ENCODE data around the gene DMP1.
"Not testable (repeated sequence)": the region's sequence is repeated elsewhere in the genome, so short reads cannot be mapped to it uniquely, and the experiment has no call there.

DMP1 gene

DNA sequence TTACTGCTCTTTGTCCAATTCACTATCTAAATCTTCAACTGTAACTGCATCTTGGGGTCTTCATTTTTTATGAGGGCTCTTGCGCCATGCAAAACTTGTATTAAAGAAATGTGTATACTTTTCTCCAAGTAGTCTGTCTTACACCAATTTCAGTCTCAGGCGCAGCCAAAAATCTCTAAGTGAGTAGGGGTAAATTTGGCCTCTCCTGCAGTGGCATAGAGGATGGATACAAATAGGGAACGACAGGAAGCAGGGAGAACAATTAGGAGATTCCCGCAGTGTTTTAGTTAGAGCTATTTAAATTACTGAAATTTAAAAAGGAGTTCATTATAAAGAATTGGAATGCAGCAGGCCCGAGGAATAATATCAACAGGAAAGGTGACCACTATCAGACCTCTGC lies 30.2 kb downstream of the DMP1 start:
- no peak for DNase-seq (ENCODE audit: low read depth)

DNA sequence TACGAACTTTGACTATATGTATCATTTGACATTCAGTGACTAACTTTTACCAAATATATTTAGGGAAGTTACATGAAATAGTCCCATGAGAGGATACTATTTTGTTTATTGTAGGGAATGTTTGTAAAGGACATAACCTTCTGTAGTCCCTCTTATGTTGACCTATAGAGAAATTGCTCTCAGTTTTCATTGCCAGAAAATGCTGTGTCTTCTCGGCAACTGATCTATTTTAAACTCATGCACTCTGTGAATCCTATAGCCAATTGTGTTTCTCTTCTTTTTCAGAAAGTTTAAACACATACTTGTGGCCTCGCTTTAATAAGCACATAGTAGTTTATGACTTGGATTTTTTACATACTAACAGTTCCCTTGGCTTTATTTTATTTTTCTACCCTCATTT lies 38.2 kb downstream of the DMP1 start:
- no peak for DNase-seq (ENCODE audit: low read depth)

DNA sequence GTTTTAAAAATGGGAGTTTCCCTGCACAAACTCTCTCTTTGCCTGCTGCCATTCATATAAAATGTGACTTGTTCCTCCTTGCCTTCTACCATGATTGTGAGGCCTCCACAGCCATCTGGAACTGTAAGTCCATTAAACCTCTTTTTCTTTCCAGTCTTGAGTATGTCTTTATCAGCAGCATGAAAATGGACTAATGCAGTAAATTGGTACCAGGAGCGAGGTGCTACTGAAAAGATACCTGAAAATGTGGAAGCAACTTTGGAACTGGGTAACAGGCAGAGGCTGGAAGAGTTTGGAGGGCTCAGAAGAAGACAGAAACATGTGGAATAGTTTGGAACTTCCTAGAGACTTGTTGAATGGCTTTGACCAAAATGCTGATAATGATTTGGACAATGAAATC lies 40.9 kb downstream of the DMP1 start:
- DNase-seq (ENCODE audit: low read depth), result not testable (repeated sequence)

DNA sequence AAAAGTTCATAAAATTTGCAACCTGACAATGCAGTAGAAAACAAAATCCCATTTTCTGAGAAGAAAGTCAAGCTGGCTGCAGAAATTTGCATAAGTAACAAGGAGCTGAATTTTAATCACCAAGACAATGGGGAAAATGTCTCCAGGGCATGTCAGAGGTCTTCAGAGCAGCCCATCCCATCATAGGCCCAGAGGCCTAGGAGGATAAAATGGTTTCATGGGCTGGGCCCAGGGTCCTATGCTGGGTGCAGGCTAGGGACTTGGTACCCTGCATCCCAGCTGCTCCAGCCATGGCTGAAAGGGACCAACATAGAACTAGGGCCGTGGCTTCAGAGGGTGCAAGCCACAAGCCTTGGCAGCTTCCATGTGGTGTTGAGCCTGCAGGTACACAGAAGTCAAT lies 42.0 kb downstream of the DMP1 start:
- DNase-seq (ENCODE audit: low read depth), result not testable (repeated sequence)

DNA sequence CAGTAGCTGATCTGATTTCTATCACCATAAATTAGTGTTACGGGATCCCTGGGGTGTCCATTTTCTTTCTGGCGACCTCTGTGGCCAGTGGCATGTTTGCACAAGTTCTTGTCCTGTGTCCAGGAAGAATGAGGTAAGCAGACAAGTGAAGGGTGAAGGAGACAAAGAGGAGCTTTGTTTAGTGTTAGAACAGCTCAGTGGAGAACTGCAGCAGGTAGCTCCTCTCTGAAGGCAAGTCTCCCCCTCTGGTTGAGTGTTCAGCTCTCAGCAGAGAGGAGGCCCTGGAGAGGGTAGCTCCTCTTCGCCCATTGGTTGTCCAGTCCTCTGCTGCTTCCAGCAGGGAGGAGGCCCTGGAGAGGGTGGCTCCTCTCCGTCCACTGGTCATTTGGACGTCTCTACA lies 47.2 kb downstream of the DMP1 start:
- DNase-seq (ENCODE audit: low read depth), result no peak

DNA sequence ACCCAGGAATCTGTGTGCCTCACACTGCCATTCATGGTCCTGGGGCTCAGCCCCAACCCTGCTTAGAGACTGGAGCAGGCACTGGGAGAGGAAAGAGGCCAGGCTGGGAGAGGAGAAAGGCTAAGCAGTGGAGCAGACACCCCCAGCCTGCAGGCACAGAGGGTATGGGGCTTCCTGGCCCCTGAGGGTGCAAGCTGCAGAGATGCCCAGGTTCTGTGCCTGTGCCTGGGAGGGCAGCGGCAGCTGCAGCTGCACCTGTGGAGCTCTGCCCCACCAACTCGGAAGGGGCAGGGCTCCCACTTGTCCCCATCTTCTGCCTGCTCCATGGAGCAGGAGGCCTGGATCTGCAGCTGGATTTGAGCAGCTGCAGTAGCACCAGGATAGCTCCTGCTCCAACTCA lies 47.9 kb downstream of the DMP1 start:
- no peak for DNase-seq (ENCODE audit: low read depth)

DNA sequence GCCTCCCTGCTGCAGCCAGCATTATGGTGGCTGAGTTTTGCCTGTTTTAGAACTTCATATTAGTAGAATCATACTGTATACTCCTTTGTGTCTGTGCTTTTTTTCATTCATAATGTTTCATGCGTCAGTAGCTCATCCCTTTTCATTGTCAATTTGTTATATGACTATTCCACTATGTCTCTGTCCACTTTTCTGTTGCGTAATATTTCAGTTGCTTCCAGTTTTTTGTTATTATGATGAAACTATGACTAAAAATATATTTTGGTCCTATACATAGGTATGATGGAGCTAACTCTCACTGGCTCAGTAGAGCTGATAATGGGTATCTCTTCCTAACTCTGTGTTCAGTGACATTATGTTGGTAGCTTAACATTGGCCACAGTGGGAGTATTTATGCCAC lies 48.3 kb downstream of the DMP1 start:
- no peak for DNase-seq (ENCODE audit: low read depth)

DNA sequence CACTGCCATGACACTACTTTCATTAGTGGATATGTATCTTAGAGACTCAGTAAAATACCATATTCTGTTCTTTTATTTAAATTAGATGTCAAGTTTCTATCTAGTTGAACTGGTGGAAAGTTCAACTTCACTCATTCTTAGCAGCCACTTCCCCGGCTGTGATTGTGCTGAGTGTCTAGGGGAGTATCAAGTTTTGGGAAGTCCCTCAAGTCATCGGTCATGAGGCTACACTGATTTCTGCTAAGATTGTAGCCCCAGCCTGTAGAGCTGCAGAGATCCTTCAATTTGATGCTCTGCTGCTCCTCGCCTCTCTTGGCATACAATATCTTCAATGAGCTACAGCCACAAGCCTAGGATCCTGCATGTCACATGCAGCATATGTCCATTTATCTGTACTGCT lies 53.9 kb downstream of the DMP1 start:
- no peak for DNase-seq (ENCODE audit: low read depth)

DNA sequence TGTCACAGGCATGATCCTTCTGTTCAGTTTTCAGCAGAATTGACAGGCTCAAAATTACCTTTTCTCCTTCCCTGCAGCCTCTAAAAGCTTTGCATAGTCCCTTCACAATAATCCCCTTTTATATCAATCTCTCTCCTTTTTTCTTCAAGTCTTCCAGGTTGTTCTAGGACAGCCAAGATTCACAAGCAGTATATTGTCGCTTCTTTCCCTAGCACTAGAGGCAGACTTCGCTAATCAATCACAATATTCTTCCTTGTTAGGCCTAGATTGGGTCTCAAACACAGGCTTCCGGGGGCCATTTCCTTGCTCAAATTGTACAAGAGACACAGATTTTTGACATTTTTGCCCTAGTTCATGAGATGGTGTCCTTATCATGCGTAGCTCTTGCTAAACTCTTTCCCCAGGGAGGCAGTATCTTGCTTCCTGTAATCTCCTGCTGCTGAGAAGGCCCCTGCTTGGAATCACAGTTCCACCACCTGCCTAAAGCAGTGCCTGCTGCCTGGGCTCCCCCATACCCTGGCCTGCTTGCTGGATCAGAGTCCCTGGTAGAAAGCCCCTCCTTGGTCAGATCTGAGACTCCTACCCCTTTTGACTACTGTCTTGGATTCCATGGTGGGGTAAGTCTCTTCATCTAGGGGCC lies 57.3 kb downstream of the DMP1 start:
- DNase-seq (ENCODE audit: low read depth), result no peak
